Karpas-422 (cell line): Measurements from ENCODE around the gene LRRC45. TPM values are rescaled to one million over a fixed set of nuclear protein-coding genes. Genes with fewer than 3 reads are reported as not detected.

ENCODE experiments used
- DNase-seq: peaks from one replicate; pipeline ENCODE4 v3.0.0-alpha.2; 2015
- H2AFZ ChIP-seq: fragments of 200-600 bp; sonication (generic); 2 replicates; pipeline ENCODE4 v1.6.1; 2014; ENCODE audit warnings: antibody characterized with exemption, low read length, mixed read lengths
- H3K27ac ChIP-seq: fragments of 200-600 bp; sonication (generic); 2 replicates; pipeline ENCODE4 v1.5.1; 2014; ENCODE audit warnings: mild to moderate bottlenecking, low read length, moderate library complexity
- H3K27me3 ChIP-seq: fragments of 200-600 bp; sonication (generic); 2 replicates; pipeline ENCODE4 v1.6.1; 2014; ENCODE audit warnings: low read length, mixed read lengths
- H3K36me3 ChIP-seq: fragments of 200-600 bp; sonication (generic); 2 replicates; pipeline ENCODE4 v1.6.1; 2014; ENCODE audit warnings: low read length, mixed read lengths; ENCODE audit not compliant: insufficient read depth
- H3K4me1 ChIP-seq: fragments of 200-600 bp; sonication (generic); 2 replicates; pipeline ENCODE4 v1.6.1; 2014; ENCODE audit warnings: mild to moderate bottlenecking, low read length, mixed read lengths
- H3K4me2 ChIP-seq: fragments of 200-600 bp; sonication (generic); 2 replicates; pipeline ENCODE4 v1.6.1; 2014; ENCODE audit warnings: low read length, low read depth, mild to moderate bottlenecking; ENCODE audit not compliant: poor library complexity, severe bottlenecking
- H3K4me3 ChIP-seq: fragments of 200-600 bp; sonication (generic); 2 replicates; pipeline ENCODE4 v1.5.1; 2014; ENCODE audit warnings: mild to moderate bottlenecking, antibody characterized with exemption, low read length, mixed read lengths
- H3K79me2 ChIP-seq: fragments of 200-600 bp; sonication (generic); 2 replicates; pipeline ENCODE4 v1.6.1; 2014; ENCODE audit warnings: mild to moderate bottlenecking, low read length, mixed read lengths
- H3K9ac ChIP-seq: fragments of 200-600 bp; sonication (generic); 2 replicates; pipeline ENCODE4 v1.6.0; 2014; ENCODE audit warnings: low read length
- H3K9me2 ChIP-seq: fragments of 200-600 bp; sonication (generic), shearing (Covaris generic); replicated peaks from 2 replicates; pipeline ENCODE4 v1.6.0; 2014; ENCODE audit warnings: mild to moderate bottlenecking, low read length, moderate library complexity; ENCODE audit not compliant: insufficient read depth
- H3K9me3 ChIP-seq: fragments of 300-700, 200-600 bp; sonication (generic); 2 replicates; pipeline ENCODE4 v1.6.1; 2014; ENCODE audit warnings: low read length, mixed read lengths
- H4K20me1 ChIP-seq: fragments of 200-600 bp; sonication (generic); 2 replicates; pipeline ENCODE4 v1.6.1; 2014; ENCODE audit warnings: mild to moderate bottlenecking, antibody characterized with exemption, low read length, low read depth; ENCODE audit not compliant: insufficient read depth
- total RNA-seq: library from RNA; depleted of rRNA; stranded (reverse); fragments of >200 nt; shearing (Covaris generic); gene quantifications from 2 replicates; pipeline ENCODE4 v1.2.3, GENCODE V29; 2014; ENCODE audit warnings: low replicate concordance

Gene LRRC45
- total RNA-seq, 1 experiment from 2014 or later: 13.3 TPM

DNA sequence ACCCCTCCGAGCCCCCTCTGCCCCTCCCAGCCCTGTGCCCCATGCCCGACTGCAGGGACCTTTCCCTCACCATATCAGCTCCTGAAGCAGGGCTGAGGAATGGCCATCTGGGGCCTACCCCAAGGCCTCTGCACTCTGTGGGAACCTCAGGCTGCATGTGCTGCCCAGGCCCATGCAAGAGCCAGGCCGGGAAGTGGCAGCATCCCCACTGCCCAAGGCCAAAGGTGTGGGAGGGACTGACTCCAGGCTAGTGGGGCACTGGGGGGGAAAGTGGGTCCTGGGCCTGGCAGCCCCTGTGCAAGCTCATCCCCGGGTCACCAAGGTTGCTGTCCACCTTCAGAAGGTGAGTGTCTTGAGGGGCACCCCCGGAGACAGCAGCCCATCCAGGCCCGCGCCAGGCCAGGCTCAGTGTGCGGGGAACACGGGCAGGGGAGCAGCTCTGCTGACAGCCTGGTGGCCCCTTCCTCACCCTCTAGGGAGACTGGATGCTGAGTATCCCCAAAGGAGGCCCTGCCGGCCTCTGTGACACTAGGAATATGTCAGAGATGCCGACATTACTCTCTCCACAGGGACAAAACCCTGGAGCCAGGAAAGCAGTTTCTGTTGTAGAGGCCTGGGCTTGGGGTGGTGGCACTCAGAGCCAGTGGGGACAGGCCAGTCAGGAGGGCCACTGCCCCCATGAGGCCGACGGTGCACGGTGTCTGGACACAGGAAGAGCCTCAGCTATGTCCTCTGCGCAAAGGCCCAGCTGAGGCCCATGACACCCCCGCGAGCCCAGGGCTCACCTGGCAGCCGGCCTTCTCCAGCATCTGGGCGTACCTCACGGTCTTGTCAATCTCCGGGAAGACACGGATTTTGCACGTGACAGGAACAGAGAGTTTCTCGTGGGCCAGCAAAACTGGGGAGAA lies 39.2 kb downstream of the LRRC45 start:
- no peaks in the 10 kb centered on the region for H3K27me3 ChIP-seq
- no peaks in the 10 kb centered on the region for H3K9me2 ChIP-seq
- H4K20me1 ChIP-seq: peaks cover 12% of the 10 kb centered on the region; the same call in 1 of the 2 replicates
- no peak overlapping the region for H3K4me3 ChIP-seq
- H3K27ac ChIP-seq: no peak overlapping the region
- no peak overlapping the region for H2AFZ ChIP-seq
- H3K36me3 ChIP-seq: no peaks in the 10 kb centered on the region
- no peak overlapping the region for H3K4me2 ChIP-seq
- DNase-seq: no peak
- peaks cover 30% of the 10 kb centered on the region for H3K4me1 ChIP-seq
- no peak overlapping the region for H3K9ac ChIP-seq
- no peaks in the 10 kb centered on the region for H3K9me3 ChIP-seq
- peaks cover 29% of the 10 kb centered on the region for H3K79me2 ChIP-seq

DNA sequence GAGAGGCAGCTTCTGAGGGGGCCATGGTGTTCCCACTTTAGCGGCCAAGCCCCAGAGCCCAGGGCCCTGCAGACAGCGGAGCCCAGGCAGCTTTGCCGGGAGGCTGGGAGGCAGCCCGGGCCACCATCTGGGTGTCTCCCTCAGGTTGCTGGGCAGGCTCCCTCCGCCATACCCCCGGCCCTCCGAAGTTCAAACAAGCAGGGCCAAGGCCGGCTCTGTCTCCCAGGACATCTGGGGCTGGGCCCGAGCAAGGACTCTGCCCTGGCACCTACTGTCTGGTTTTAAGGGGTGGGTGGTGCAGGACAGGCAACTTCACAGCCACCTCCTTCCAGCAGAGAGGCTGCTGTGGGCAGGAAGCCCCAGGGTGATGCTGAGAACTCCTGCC lies 39.9 kb downstream of the LRRC45 start:
- DNase-seq: no peak
- no peaks in the 10 kb centered on the region for H3K9me3 ChIP-seq
- no peaks in the 10 kb centered on the region for H3K36me3 ChIP-seq
- H3K4me1 ChIP-seq: peaks cover 30% of the 10 kb centered on the region
- H3K4me2 ChIP-seq: no peak overlapping the region
- no peak overlapping the region for H2AFZ ChIP-seq
- peaks cover 29% of the 10 kb centered on the region for H3K79me2 ChIP-seq
- H3K27ac ChIP-seq: no peak overlapping the region
- no peak overlapping the region for H3K9ac ChIP-seq
- H4K20me1 ChIP-seq: peaks cover 12% of the 10 kb centered on the region; the same call in 1 of the 2 replicates
- H3K4me3 ChIP-seq: no peak overlapping the region
- H3K27me3 ChIP-seq: no peaks in the 10 kb centered on the region
- no peaks in the 10 kb centered on the region for H3K9me2 ChIP-seq

DNA sequence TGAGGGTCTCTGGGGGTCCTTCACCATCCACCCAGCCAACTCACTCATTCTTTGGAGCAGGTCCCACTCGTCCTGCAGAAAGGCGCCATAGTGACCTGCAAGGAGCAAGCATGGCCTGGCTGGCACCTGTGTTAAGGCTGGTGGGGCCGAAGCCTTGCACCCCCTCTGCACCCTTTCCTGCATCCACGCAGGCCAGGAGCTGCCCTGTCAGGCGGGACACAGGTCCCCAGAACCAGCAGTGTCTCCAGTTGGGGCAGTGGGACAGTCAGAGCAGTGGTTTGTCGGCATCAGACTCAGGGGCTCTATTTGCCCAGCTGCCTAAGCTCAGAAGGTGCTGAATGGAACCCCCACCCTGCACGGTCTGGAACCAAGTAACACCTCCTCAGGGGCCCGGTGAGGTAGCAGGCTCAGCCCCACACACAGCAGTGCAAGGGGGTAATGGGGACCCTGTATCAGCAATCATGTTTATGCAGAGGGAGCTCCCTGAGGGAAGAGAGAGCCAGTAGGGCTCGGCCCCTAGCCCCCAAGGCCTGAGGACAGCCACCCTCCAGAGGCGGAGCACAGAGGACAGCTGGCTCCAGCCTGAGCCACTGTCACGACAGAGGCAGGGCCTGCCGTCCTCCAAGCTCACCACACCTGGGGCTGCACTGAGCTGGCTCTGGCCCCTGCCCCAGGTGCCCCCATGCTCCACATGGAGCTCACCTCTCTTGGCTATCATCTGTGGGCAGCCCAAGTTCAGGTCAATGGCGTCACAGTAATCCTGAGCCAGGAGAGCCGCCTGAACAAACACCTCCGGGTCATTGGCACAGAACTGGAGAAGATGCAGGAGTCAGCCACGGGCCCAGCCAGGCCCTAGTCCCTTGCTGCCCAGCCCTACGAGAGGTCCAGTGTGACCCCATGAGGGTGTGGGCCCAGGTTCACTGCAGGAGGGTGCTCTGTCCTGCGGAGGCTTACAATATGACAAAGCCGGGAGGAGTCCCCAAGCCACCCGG lies 40.6 kb downstream of the LRRC45 start:
- Histone ChIP-seq H3K9me3 (no peaks in the 10 kb centered on the region), H3K9me2 (no peaks in the 10 kb centered on the region), H4K20me1 (peaks cover 12% of the 10 kb centered on the region; the same call in 1 of the 2 replicates), H3K4me1 (peaks cover 28% of the 10 kb centered on the region), H3K36me3 (no peaks in the 10 kb centered on the region), H3K79me2 (peaks cover 29% of the 10 kb centered on the region), H2AFZ (no peak overlapping the region), H3K4me3 (peak overlapping the region; percentile 90), H3K27me3 (no peaks in the 10 kb centered on the region), H3K9ac (peak overlapping the region; percentile 99), H3K4me2 (peak overlapping the region; percentile 94), H3K27ac (no peak overlapping the region)
- DNase-seq: no peak

DNA sequence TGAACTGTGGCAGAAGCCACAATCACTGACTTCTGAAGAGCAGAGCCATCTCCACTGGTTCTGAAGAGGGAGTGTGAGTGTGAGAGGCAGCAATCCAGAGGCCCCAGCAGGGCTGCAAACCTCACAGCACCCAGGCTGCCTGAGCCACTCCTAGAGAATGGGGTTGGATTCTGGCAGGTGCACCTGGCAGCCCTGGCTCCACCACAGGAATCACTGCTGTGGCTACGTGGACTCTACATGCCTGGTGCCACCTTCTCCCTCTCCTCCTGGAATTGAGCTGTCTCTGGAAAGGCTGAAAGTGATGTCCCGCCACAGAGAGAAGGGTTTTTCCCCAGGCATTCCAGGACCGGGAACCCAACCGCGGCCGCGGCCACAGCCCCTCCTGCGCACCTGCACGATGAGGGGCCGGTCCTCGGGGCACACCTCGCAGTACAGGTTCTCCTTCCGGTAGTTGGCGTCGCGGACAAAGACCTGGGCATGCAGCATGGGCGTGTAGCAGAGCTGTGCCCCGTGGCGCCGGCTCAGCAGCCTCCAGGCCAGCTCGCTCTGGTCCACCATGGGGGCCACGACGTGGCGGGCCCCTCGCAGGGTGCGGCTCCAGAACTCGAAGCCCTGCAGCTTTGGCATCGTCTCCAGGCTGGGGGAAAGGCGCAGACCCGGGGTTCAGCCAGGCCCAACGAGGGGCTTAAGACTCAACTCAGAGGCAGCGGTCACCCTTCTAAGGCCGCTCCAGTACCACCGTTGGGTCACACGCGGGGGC lies 41.5 kb downstream of the LRRC45 start:
- no peak for DNase-seq

DNA sequence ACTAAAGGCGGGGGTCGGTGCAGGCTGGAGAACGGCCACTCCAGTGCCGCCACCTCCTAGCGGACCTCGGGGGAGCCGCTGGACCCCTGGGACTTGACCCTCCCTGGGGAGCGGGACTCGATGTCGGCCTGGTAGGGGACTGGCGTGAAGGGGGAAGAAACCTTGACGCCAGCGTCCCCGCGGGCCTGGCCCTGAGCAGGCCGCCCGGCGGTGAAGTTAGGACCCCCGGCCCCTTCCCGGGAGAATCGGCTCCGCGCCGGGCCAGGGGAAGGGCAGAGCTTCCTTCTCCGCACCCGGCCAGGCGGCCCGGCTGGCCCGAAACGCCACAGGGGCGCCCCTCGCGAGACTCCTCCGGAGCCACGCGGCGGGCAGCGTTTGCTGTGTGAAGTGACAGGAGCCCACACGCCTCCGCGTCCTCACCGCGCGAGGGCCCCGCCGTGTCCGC lies 42.1 kb downstream of the LRRC45 start:
- Histone ChIP-seq H4K20me1 (peaks cover 12% of the 10 kb centered on the region; the same call in 1 of the 2 replicates), H3K27ac (peak overlapping the region; percentile 61; the same call in 1 of the 2 replicates), H3K4me3 (peak overlapping the region; percentile 90), H3K4me2 (peak overlapping the region; percentile 94), H2AFZ (no peak overlapping the region), H3K4me1 (peaks cover 20% of the 10 kb centered on the region), H3K9me3 (no peaks in the 10 kb centered on the region), H3K9ac (peak overlapping the region; percentile 99), H3K27me3 (no peaks in the 10 kb centered on the region), H3K9me2 (no peaks in the 10 kb centered on the region), H3K36me3 (no peaks in the 10 kb centered on the region), H3K79me2 (peaks cover 29% of the 10 kb centered on the region)
- DNase-seq: peak; percentile 63

More for the DNA sequence above, 41.5 kb downstream of the LRRC45 start:
- peaks cover 21% of the 10 kb centered on the region for H3K4me1 ChIP-seq
- H3K9me2 ChIP-seq: no peaks in the 10 kb centered on the region
- H3K27me3 ChIP-seq: no peaks in the 10 kb centered on the region
- H3K9me3 ChIP-seq: no peaks in the 10 kb centered on the region
- H3K4me3 ChIP-seq: peak overlapping the region; percentile 90
- H3K79me2 ChIP-seq: peaks cover 29% of the 10 kb centered on the region
- H2AFZ ChIP-seq: no peak overlapping the region
- peaks cover 12% of the 10 kb centered on the region; the same call in 1 of the 2 replicates for H4K20me1 ChIP-seq
- peak overlapping the region; percentile 94 for H3K4me2 ChIP-seq
- H3K36me3 ChIP-seq: no peaks in the 10 kb centered on the region
- H3K9ac ChIP-seq: peak overlapping the region; percentile 99
- peak overlapping the region; percentile 61; the same call in 1 of the 2 replicates for H3K27ac ChIP-seq

DNA sequence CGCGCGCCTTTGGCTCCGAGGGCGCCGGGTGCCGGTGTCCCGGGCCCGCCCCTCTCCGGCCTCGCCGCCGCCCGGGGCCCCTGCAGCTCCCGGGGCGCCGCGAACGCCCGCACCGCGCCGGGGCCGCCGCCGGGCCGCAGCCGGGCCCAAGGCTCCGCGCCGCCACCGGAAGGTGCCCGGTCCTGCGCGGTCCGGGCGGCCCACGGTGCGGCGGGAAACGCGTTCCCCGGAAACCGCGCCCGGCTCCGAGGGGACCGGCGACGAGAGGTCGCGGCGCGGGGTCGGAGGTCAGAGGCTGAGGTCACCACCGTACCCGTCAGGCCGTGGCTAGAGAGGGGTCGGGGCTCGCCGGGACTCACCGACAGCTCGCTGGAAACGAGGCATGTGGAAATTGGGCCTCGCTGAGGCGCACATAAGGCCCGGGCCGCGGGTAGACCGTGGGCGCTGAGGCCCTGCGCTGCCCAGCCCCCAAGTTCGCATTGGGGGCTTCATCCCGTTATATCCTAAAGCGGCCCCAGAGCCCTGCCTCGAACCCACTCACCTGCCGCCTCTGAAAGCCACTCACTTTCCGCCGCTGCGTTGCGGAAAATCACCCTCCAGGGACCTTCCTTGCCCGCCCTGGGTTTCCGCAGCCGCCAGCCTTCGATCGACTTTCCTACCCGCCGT lies 42.7 kb downstream of the LRRC45 start, which contains the start of gene DUS1L:
DUS1L (minus strand) TSS at position 167 of the 666 bp plus-strand sequence. CDS start 745 bp downstream, outside the sequence.
- Histone ChIP-seq H3K79me2 (peaks cover 29% of the 10 kb centered on the region), H3K9me2 (no peaks in the 10 kb centered on the region), H3K4me3 (peak within 1 kb of the TSS; percentile 90), H3K9ac (peak within 1 kb of the TSS; percentile 99), H3K27me3 (no peaks in the 10 kb centered on the region), H3K9me3 (no peaks in the 10 kb centered on the region), H3K27ac (peak within 1 kb of the TSS; percentile 61; the same call in 1 of the 2 replicates), H4K20me1 (peaks cover 12% of the 10 kb centered on the region; the same call in 1 of the 2 replicates), H2AFZ (peak within 1 kb of the TSS; percentile 32; the same call in 1 of the 2 replicates), H3K4me1 (peaks cover 20% of the 10 kb centered on the region), H3K4me2 (peak within 1 kb of the TSS; percentile 94), H3K36me3 (no peaks in the 10 kb centered on the region)
- peak; percentile 88 for DNase-seq

DNA sequence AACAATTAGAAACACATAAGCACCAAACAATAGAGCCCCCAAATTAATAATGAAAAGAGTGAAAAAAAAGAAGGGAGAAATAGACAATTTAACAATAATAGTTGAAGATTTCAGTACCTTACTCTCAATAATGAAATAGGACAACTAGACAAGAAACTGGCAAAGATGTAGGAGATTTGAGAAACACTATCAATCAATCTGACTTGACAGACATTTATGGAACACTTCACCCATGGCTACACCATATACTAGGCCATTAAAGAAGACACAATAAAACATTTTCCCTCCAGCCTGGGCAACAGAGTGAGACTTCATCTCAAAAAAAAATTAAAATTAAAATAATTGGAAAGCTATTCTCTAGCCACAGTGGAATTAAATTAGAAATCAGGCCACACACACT lies 47.5 kb downstream of the LRRC45 start:
- no peak overlapping the region for H2AFZ ChIP-seq
- H3K27me3 ChIP-seq: no peaks in the 10 kb centered on the region
- peaks cover 6% of the 10 kb centered on the region; the same call in 1 of the 2 replicates for H3K79me2 ChIP-seq
- no peak overlapping the region for H3K27ac ChIP-seq
- H4K20me1 ChIP-seq: 0 out of 2 replicates have a peak, but pooled peaks cover 1% of the 10 kb centered on the region
- no peak overlapping the region for H3K4me3 ChIP-seq
- no peak for DNase-seq
- H3K4me1 ChIP-seq: peaks cover 8% of the 10 kb centered on the region
- no peaks in the 10 kb centered on the region for H3K36me3 ChIP-seq
- no peaks in the 10 kb centered on the region for H3K9me2 ChIP-seq
- H3K9me3 ChIP-seq: no peaks in the 10 kb centered on the region
- H3K4me2 ChIP-seq: no peak overlapping the region
- no peak overlapping the region for H3K9ac ChIP-seq
